Measurements from ENCODE around the gene FAM136A. TPM values are rescaled to one million over a fixed set of nuclear protein-coding genes. Genes with fewer than 3 reads are reported as not detected.
A peak's percentile ranks its signal among the peaks of the same experiment; 100 is the strongest.

The FAM136A gene
- total and polyA plus RNA-seq, 2 donors, result 31.2 to 41.3 TPM

DNA sequence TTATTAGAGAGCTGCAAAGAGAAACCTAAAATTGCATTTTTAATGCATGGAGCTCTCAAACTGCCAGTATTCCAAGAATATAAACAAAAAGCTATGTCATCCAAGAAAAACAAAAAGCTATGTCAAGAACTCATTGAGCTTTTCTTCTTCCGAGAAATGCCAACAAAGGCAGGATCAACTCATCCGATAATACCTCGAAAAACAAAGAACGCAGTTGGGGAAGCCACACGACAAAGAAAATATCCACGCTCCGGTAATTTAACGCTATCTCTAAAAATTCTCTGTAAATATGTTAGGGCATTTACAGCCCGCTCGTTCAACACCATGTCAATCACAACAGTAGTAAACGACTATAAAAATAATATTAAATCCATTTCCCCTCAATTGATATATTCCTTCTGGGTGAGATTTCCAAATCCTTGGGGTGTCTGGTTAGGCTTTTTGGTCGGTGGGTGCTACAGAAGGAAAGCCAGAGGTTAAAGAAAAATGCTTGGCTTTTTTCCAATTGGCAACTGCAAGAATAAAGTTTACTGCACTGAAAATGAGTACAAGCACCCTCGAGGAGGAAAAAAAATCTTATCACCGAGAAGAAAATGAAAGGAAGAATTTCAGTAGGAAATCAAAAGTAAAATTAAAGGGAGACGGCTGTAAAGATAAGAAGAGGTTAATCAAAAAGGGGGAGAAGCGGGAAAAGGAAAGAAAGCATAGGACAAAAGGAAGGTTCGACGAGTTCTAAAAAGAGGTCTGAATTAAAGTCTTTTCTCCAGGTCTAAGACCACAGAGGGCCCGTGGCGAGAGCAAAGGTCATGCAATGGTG, 54.3 kb downstream of the FAM136A start:
- H3K4me1 ChIP-seq (ENCODE audit: control insufficient read depth in 2 of 2, insufficient read depth in 2 of 2, low read length in 2 of 2), result peaks cover 4 to 17% of the 10 kb centered on the region in 2 donors
- peak in 1 of 9 donors; percentile 14 for DNase-seq (ENCODE audit: low read depth in 6 of 9, low spot score in 9 of 9)

More for the DNA sequence above, 54.3 kb downstream of the FAM136A start:
- no peaks in the 10 kb centered on the region for H3K27me3 ChIP-seq (ENCODE audit: control insufficient read depth in 2 of 2, insufficient read depth in 1 of 2, low read length in 1 of 2)
- peaks cover 0 to 9% of the 10 kb centered on the region in 2 donors for H3K36me3 ChIP-seq (ENCODE audit: control insufficient read depth in 2 of 2, insufficient read depth in 2 of 2, low read length in 1 of 2)
- WGBS, result under 1% methylated on average over 20 of the region's 20 CpGs
- H3K4me3 ChIP-seq (ENCODE audit: low read length in 2 of 2), result peak overlapping the region; percentile 90 to 93
- peak overlapping the region; percentile 99 for H3K27ac ChIP-seq (ENCODE audit: low read depth in 1 of 2, low read length in 1 of 2)
- H3K9me3 ChIP-seq (ENCODE audit: control insufficient read depth in 2 of 2, insufficient read depth in 1 of 2, low read length in 1 of 2), result no peaks in the 10 kb centered on the region

Other genes starting within 250 kb of the FAM136A start
- 45.9 TPM for gene PCBP1, start 214.6 kb downstream of the FAM136A start, total RNA-seq
- gene PCBP1, start 214.6 kb downstream of the FAM136A start, polyA plus RNA-seq, result 361 TPM
- 15.7 TPM for gene C2orf42, start 111.0 kb downstream of the FAM136A start, total RNA-seq
- 15.4 TPM for gene C2orf42, start 111.0 kb downstream of the FAM136A start, polyA plus RNA-seq
- 186 TPM for gene TIA1, start 53.4 kb downstream of the FAM136A start, total RNA-seq
- gene TIA1, start 53.4 kb downstream of the FAM136A start, polyA plus RNA-seq, result 197 TPM
- gene PCYOX1, start 43.9 kb downstream of the FAM136A start, total RNA-seq, result 9.4 TPM
- 8.7 TPM for gene PCYOX1, start 43.9 kb downstream of the FAM136A start, polyA plus RNA-seq
- gene SNRPG, start 8.3 kb downstream of the FAM136A start, total RNA-seq, result 258 TPM
- gene SNRPG, start 8.3 kb downstream of the FAM136A start, polyA plus RNA-seq, result 186 TPM

Measured in thymus (tissue), 11 donors.